Stimulated activated effector memory CD8-positive, alpha-beta T cell treated with anti-CD3 and anti-CD28 coated beads, Interleukin-12 subunit alpha, Interleukin-12 subunit beta, amount 100 ng/mL, for 72 hours (primary cell): ENCODE data around the gene CTXN2.

ENCODE experiments used
- ATAC-seq: fragments of 150-1000 bp; cut with Tn5 transposase; 2 replicates; pipeline ENCODE4 v1.10.0; 2021
- DNase-seq, 2 donors: peaks; one replicate each; pipeline ENCODE4 v3.0.0; 2021 to 2022; ENCODE audit warnings: low spot score in 2 of 2
- H3K27ac Mint-ChIP-seq: one replicate; pipeline ENCODE4 v1.8.0; 2022; ENCODE audit warnings: mild to moderate bottlenecking, mixed read lengths
- H3K36me3 Mint-ChIP-seq: one replicate; pipeline ENCODE4 v1.8.0; 2022; ENCODE audit warnings: mild to moderate bottlenecking, mixed read lengths
- H3K4me1 Mint-ChIP-seq: one replicate; pipeline ENCODE4 v1.8.0; 2022; ENCODE audit warnings: mixed read lengths
- H3K4me3 Mint-ChIP-seq: one replicate; pipeline ENCODE4 v1.8.0; 2022; ENCODE audit warnings: mild to moderate bottlenecking, mixed read lengths
- H3K9me3 Mint-ChIP-seq: one replicate; pipeline ENCODE4 v1.8.0; 2022; ENCODE audit warnings: mixed read lengths

The CTXN2 gene

DNA sequence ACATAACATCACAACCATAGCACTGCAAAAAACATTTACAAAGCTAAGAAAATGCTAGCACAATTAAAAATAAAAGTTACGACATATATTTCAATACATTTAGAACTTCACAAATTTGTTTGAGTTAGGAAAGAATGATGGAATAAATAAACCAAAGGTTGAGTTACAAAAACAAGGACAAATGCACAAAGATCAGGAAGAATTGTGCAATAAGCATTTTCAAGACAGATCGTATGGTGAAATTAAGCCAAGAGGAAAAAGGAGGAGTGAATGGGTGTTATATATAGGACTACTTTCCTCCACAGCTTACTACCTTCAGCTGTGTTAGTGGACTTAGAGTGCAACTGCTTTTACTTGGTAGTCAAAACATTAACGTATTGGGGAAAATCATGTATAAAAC, 5.9 kb upstream of the CTXN2 start:
- no peaks in the 10 kb centered on the region for H3K9me3 Mint-ChIP-seq
- H3K27ac Mint-ChIP-seq = no peak overlapping the region
- H3K4me3 Mint-ChIP-seq = no peak overlapping the region
- ATAC-seq (no peak), DNase-seq (no peak)
- no peaks in the 10 kb centered on the region for H3K36me3 Mint-ChIP-seq
- H3K4me1 Mint-ChIP-seq = no peaks in the 10 kb centered on the region

- ATAC-seq (no peak), DNase-seq (no peak)
- H3K9me3 Mint-ChIP-seq = peaks cover 3% of the 10 kb centered on the region
- H3K4me1 Mint-ChIP-seq = no peaks in the 10 kb centered on the region
- H3K4me3 Mint-ChIP-seq = no peak overlapping the region
- H3K36me3 Mint-ChIP-seq = no peaks in the 10 kb centered on the region
- H3K27ac Mint-ChIP-seq = no peak overlapping the region
Observed at GRCh38 chr15:48186271-48186670, 5.2 kb upstream of the CTXN2 start.

- no peaks in the 10 kb centered on the region for H3K36me3 Mint-ChIP-seq
- no peaks in the 10 kb centered on the region for H3K4me1 Mint-ChIP-seq
- H3K4me3 Mint-ChIP-seq = no peak overlapping the region
- H3K9me3 Mint-ChIP-seq = peaks cover 7% of the 10 kb centered on the region
- ATAC-seq (no peak), DNase-seq (no peak)
- H3K27ac Mint-ChIP-seq = no peak overlapping the region
Observed at GRCh38 chr15:48190932-48191573, 412 bp upstream of the CTXN2 start.

DNA sequence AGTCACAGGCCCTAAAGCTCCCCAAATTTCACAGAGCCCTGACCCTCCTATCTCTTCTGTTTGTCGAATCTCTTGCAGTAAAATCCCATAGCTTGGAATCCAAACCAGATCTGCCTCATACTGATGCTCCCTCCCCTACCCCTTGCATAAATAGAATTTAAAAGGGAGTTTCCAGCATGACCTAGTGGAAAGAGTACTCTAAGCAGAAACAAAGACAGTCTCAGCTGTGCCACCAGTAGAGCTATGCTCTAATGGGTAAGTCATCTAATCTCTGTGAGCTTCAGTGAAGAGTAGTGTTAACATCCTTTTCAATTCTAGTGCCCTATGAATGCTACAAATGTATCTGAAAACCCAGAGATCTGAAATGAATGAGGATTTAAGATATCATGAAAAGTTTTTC, 10.6 kb downstream of the CTXN2 start:
- H3K9me3 Mint-ChIP-seq = no peaks in the 10 kb centered on the region
- no peak overlapping the region for H3K27ac Mint-ChIP-seq
- DNase-seq (no peak), ATAC-seq (no peak)
- no peak overlapping the region for H3K4me3 Mint-ChIP-seq
- no peaks in the 10 kb centered on the region for H3K36me3 Mint-ChIP-seq
- no peaks in the 10 kb centered on the region for H3K4me1 Mint-ChIP-seq

GRCh38 chr15:48205981-48206380, 14.5 kb downstream of the CTXN2 start, which contains the start of gene SLC12A1:
Gene SLC12A1, plus strand, starts transcription at chr15:48206302. Its CDS starts 1,418 bp downstream, at chr15:48207720.
- Mint-ChIP-seq H3K4me1 (no peaks in the 10 kb centered on the region), H3K4me3 (no peak within 1 kb of the TSS), H3K36me3 (no peaks in the 10 kb centered on the region), H3K27ac (no peak within 1 kb of the TSS), H3K9me3 (no peaks in the 10 kb centered on the region)
- DNase-seq (no peak), ATAC-seq (no peak)

DNA sequence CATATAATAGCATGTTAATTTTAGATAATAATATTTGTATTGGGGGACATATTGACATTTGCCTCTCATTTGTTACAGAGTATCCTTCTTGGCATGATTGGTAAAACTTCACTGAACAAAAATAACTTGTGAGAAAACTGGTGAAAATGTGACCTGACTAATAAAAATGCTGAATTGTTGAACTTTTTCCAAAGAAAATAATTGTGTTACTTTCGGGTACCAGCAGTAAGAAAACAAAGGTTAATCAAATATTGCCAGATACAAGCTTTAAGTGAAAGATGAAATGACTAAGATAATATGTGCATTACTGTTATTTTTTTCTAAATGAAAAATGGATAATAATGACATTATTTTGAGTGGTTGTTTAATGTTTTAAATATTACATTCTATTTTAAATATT, 29.8 kb downstream of the CTXN2 start:
- Mint-ChIP-seq H3K36me3 (no peaks in the 10 kb centered on the region), H3K9me3 (no peaks in the 10 kb centered on the region), H3K4me1 (no peaks in the 10 kb centered on the region), H3K27ac (no peak overlapping the region), H3K4me3 (no peak overlapping the region)
- no peak for DNase-seq
- ATAC-seq = no peak

DNA sequence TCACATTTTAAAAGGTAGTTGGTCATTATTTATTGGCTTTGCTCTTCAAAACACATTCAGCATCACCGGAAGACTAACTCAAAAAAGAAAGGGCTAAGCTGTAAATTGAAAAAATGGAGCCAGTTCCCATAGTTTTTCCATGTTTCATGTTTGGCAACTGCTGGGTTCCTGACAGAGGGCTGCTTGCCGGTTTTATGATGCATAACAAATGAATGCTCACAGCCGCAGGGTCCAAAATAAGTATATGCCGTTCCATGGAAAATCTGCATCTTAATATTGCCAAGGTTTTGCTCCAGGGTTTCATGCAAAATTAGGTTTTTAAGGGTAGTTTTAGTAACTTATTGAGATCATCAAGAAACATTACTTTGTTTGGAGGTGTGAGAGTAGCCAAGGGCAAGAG, 30.4 kb downstream of the CTXN2 start:
- Mint-ChIP-seq H3K27ac (no peak overlapping the region), H3K36me3 (no peaks in the 10 kb centered on the region), H3K9me3 (no peaks in the 10 kb centered on the region), H3K4me3 (no peak overlapping the region), H3K4me1 (no peaks in the 10 kb centered on the region)
- no peak for ATAC-seq
- DNase-seq = no peak

GRCh38 chr15:48222627-48223026, 31.2 kb downstream of the CTXN2 start:
- H3K9me3 Mint-ChIP-seq = no peaks in the 10 kb centered on the region
- DNase-seq (no peak), ATAC-seq (no peak)
- H3K36me3 Mint-ChIP-seq = no peaks in the 10 kb centered on the region
- H3K4me1 Mint-ChIP-seq = no peaks in the 10 kb centered on the region
- H3K27ac Mint-ChIP-seq = no peak overlapping the region
- no peak overlapping the region for H3K4me3 Mint-ChIP-seq

DNA sequence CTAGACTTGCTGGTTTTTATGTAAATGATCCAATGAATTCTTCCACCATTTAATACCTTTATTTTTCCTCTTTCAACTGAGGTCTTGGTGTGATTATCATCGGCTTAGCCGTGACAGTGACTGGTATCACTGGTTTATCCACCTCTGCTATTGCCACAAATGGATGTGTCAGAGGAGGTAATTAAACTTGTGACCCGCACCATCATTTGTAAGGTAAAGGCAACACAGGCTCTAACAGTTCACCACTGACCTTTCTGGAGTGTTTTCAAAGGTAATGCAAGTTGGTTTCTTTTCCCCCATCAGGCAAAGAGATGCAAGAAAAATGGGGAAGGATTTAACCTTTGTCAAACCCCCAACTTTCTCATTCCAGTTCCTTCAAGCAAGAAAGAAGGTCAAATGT, 34.3 kb downstream of the CTXN2 start:
- ATAC-seq (no peak), DNase-seq (no peak)
- Mint-ChIP-seq H3K4me1 (no peaks in the 10 kb centered on the region), H3K9me3 (no peaks in the 10 kb centered on the region), H3K36me3 (no peaks in the 10 kb centered on the region), H3K4me3 (no peak overlapping the region), H3K27ac (no peak overlapping the region)

DNA sequence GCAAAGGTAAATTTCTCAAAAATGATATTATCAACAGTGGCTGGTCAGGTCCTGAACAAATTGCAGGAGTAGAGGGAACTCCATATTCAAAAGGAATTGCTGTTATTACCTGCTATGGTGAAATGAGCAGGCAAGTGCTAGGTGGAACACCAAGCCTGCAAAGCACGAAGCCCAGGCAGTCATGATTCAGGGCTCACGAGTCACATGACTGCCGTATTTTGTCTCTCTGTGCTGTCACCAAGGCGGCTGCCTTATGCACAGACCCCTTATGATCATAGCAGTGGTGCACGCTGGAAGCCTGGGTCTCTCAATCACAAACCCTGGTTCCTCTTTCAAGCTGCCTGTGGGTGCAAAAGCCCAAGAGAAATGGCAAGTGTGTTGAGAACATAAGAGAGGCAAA, 39.0 kb downstream of the CTXN2 start:
- Mint-ChIP-seq H3K36me3 (no peaks in the 10 kb centered on the region), H3K4me1 (no peaks in the 10 kb centered on the region), H3K4me3 (no peak overlapping the region), H3K27ac (no peak overlapping the region), H3K9me3 (no peaks in the 10 kb centered on the region)
- DNase-seq (no peak), ATAC-seq (no peak)

- Mint-ChIP-seq H3K9me3 (no peaks in the 10 kb centered on the region), H3K36me3 (no peaks in the 10 kb centered on the region), H3K27ac (no peak overlapping the region), H3K4me3 (no peak overlapping the region), H3K4me1 (no peaks in the 10 kb centered on the region)
- DNase-seq = no peak
- ATAC-seq = no peak
Observed at GRCh38 chr15:48233246-48233645, 41.8 kb downstream of the CTXN2 start.

DNA sequence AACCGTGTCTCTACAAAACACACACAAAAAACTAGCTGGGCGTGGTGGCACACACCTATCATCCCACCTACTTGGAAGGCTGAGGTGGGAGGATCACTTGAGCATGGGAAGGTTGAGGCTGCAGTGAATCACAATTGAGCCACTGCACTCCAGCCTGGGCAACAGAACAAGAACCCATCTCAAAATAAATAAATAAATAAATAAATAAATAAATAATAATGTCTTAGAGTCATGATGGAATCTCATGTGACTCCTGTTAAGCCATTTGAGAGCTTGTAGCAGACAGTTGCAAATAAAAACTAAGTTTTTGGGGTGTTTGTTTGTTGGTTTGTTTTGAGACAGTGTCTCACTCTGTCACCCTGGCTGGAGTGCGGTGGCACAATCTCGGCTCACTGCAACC, 47.9 kb downstream of the CTXN2 start:
- Mint-ChIP-seq H3K4me3 (no peak overlapping the region), H3K36me3 (no peaks in the 10 kb centered on the region), H3K4me1 (no peaks in the 10 kb centered on the region), H3K9me3 (no peaks in the 10 kb centered on the region), H3K27ac (no peak overlapping the region)
- DNase-seq (no peak), ATAC-seq (no peak)

DNA sequence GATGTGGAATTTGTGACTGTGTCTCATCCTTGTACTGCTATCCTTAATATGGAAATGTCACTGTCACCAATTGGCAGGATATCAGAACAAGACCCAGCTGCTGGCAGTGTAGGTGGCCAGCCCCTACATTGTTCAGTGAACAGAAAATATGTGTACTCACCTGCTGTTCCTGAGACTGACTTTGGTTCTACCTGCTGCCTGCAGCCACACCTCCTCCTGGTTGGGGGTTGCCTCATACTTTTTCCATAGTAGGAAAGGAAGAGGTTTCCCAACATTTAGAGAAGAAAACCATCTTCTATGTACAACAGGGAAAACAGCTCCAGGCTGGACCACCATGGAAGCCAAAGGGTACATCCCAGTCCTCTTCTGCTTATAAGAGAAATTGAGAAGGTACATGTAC, 50.5 kb downstream of the CTXN2 start:
- no peak overlapping the region for H3K4me3 Mint-ChIP-seq
- ATAC-seq = no peak
- H3K36me3 Mint-ChIP-seq = no peaks in the 10 kb centered on the region
- no peaks in the 10 kb centered on the region for H3K9me3 Mint-ChIP-seq
- DNase-seq = no peak
- H3K27ac Mint-ChIP-seq = no peak overlapping the region
- H3K4me1 Mint-ChIP-seq = no peaks in the 10 kb centered on the region

- ATAC-seq = no peak
- DNase-seq = no peak
- Mint-ChIP-seq H3K4me3 (no peak overlapping the region), H3K36me3 (no peaks in the 10 kb centered on the region), H3K9me3 (no peaks in the 10 kb centered on the region), H3K27ac (no peak overlapping the region), H3K4me1 (no peaks in the 10 kb centered on the region)
Observed at GRCh38 chr15:48242535-48242934, 51.1 kb downstream of the CTXN2 start.

- no peak for ATAC-seq
- Mint-ChIP-seq H3K27ac (no peak overlapping the region), H3K9me3 (no peaks in the 10 kb centered on the region), H3K36me3 (no peaks in the 10 kb centered on the region), H3K4me3 (no peak overlapping the region), H3K4me1 (no peaks in the 10 kb centered on the region)
- no peak for DNase-seq
Observed at GRCh38 chr15:48244921-48245320, 53.5 kb downstream of the CTXN2 start.

DNA sequence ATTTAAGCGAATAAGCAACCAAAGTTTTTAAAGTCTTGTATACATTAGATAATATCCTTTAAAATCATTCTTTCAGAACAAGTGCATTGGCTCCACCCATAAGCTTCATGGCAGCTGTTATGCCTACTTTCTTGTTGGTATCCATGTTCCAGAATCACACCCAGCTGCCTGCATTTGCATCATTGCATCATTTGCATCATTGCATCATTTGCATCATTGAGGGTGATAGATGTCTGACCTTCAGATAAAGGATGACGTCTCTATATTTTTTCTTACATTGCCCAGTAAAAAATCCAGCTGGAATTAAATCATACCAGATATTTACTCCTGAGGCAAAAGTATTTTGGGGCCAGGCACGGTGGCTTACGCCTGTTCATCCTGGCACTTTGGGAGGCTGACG, 56.9 kb downstream of the CTXN2 start:
- H3K4me3 Mint-ChIP-seq = no peak overlapping the region
- no peaks in the 10 kb centered on the region for H3K4me1 Mint-ChIP-seq
- no peaks in the 10 kb centered on the region for H3K9me3 Mint-ChIP-seq
- no peak for ATAC-seq
- no peaks in the 10 kb centered on the region for H3K36me3 Mint-ChIP-seq
- no peak overlapping the region for H3K27ac Mint-ChIP-seq
- no peak for DNase-seq

DNA sequence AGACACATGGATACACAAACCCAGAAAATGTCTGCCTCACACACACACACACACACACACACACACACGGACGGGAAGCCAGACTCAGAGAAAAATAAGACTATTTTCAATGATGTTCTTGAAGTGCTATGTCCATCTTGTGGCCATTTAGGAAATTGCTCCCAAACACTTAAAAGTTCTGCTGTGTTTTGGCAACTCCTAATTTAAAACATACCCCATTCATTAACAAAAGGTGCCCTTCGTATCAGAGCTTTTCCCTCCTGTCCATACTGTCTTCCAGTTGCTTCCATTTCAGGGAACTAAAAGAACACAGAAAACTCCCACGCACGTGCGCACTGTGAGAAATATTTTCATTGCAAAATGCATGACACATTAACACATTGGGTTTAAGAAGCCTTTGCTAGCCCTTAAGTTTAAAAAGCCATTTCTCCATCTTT, 59.2 kb downstream of the CTXN2 start:
- no peak for ATAC-seq
- DNase-seq = no peak
- no peak overlapping the region for H3K27ac Mint-ChIP-seq

More for the DNA sequence above, 59.2 kb downstream of the CTXN2 start:
- Mint-ChIP-seq H3K4me1 (no peaks in the 10 kb centered on the region), H3K9me3 (no peaks in the 10 kb centered on the region), H3K4me3 (no peak overlapping the region), H3K36me3 (no peaks in the 10 kb centered on the region)
